ENCODE data around the gene IFT80. TPM values are rescaled to one million over a fixed set of nuclear protein-coding genes. Genes with fewer than 3 reads are reported as not detected.

IFT80 gene
- total RNA-seq, 2 experiments from 2014 or later, result 9.2 to 10.4 TPM

DNA sequence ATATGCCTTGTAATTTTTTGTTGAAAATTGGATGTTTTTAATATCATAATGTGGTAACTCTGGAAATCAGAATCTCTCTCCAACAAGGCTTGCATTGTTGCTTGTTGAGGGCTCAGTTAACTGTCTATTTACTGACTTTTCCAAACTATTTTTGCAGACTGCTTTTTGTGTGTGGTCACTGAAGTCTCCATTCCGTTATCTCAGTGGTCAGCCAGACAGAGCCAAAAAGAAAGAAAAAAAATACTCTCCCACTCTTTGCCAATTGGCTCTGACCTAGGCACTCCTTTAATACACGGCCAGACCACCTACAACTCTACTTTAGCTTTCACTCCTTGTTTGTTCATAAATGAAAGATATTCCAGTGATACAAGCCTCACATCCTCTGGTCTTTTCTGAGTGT, 52.5 kb downstream of the IFT80 start:
- DNase-seq (no peak), ATAC-seq (no peak)
- Mint-ChIP-seq H3K27me3 (no peaks in the 10 kb centered on the region), H3K9me3 (no peaks in the 10 kb centered on the region), H3K36me3 (ENCODE audit: low read depth) (peaks cover 1% of the 10 kb centered on the region), H3K4me3 (no peak overlapping the region), H3K4me1 (ENCODE audit: low read depth) (no peaks in the 10 kb centered on the region), H3K27ac (no peak overlapping the region)
- POLR2A ChIA-PET, result no interaction called here
- intact Hi-C loops (cut with micrococcal nuclease), result loop anchor here (10.0 kb wide), 1 partner anchor 462 kb away; no protein-coding TSS in a partner anchor
- TF ChIP-seq, protein P1, sequence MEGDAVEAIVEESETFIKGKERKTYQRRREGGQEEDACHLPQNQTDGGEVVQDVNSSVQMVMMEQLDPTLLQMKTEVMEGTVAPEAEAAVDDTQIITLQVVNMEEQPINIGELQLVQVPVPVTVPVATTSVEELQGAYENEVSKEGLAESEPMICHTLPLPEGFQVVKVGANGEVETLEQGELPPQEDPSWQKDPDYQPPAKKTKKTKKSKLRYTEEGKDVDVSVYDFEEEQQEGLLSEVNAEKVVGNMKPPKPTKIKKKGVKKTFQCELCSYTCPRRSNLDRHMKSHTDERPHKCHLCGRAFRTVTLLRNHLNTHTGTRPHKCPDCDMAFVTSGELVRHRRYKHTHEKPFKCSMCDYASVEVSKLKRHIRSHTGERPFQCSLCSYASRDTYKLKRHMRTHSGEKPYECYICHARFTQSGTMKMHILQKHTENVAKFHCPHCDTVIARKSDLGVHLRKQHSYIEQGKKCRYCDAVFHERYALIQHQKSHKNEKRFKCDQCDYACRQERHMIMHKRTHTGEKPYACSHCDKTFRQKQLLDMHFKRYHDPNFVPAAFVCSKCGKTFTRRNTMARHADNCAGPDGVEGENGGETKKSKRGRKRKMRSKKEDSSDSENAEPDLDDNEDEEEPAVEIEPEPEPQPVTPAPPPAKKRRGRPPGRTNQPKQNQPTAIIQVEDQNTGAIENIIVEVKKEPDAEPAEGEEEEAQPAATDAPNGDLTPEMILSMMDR (IDR thresholded peaks at IDR 0.05), result no peak
- CTCF ChIA-PET, result interaction anchor here (0.9 to 1.6 kb wide), 2 partner anchors 184 to 358 kb away, joined by 3 to 4 read pairs; partner anchors contain the start of gene IL12A

DNA sequence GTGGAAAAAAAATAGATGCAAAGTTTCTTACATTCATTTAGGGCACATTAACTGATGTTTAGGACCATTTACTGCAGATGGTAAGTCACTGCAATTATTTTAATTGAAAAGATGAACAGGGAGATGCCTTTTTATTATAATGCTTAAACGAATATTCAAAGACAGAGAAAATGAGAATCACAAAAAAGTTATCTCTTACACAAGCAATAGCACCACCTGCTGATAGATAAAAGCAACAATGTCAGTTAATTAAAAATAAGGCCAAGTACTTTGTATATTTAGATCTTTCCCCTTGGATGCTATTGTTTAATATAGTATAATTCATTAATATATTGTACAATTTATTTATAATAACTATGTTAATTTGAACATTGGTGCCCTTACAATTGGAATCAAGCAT, 55.9 kb downstream of the IFT80 start:
- Mint-ChIP-seq H3K36me3 (ENCODE audit: low read depth) (peaks cover 4% of the 10 kb centered on the region), H3K27ac (no peak overlapping the region), H3K9me3 (no peaks in the 10 kb centered on the region), H3K27me3 (no peaks in the 10 kb centered on the region), H3K4me1 (ENCODE audit: low read depth) (no peaks in the 10 kb centered on the region), H3K4me3 (no peak overlapping the region)
- DNase-seq, result no peak
- TF ChIP-seq, protein P1 (IDR thresholded peaks at IDR 0.05), result peak; percentile 43
- intact Hi-C loops (cut with micrococcal nuclease), result loop anchor here (5.0 to 10.0 kb wide), 3 partner anchors 181 to 458 kb away; no protein-coding TSS in a partner anchor
- CTCF ChIA-PET, result interaction anchor here (1.0 to 1.5 kb wide), 3 partner anchors 180 to 458 kb away, joined by 4 to 5 read pairs (median 4); no protein-coding TSS in a partner anchor
- POLR2A ChIA-PET, result interaction anchor here (1.1 kb wide), 1 partner anchor 322 kb away, joined by 3 read pairs; no protein-coding TSS in a partner anchor
- no peak for ATAC-seq

GRCh38 chr3:160340351-160340750, 58.7 kb downstream of the IFT80 start:
- no peak for ATAC-seq
- TF ChIP-seq, protein P1 (IDR thresholded peaks at IDR 0.05), result no peak
- H3K4me1 Mint-ChIP-seq (ENCODE audit: low read depth), result no peaks in the 10 kb centered on the region
- intact Hi-C loops (cut with micrococcal nuclease), result loop anchor here (5.0 to 10.0 kb wide), 3 partner anchors 178 to 456 kb away; no protein-coding TSS in a partner anchor
- H3K4me3 Mint-ChIP-seq, result no peak overlapping the region
- CTCF ChIA-PET, result interaction anchor here (1.4 kb wide), 1 partner anchor 308 kb away, joined by 3 read pairs; no protein-coding TSS in a partner anchor
- H3K9me3 Mint-ChIP-seq, result peaks cover 3% of the 10 kb centered on the region
- POLR2A ChIA-PET, result no interaction called here
- no peak for DNase-seq
- H3K36me3 Mint-ChIP-seq (ENCODE audit: low read depth), result peaks cover 9% of the 10 kb centered on the region
- no peak overlapping the region for H3K27ac Mint-ChIP-seq
- H3K27me3 Mint-ChIP-seq, result no peaks in the 10 kb centered on the region

DNA sequence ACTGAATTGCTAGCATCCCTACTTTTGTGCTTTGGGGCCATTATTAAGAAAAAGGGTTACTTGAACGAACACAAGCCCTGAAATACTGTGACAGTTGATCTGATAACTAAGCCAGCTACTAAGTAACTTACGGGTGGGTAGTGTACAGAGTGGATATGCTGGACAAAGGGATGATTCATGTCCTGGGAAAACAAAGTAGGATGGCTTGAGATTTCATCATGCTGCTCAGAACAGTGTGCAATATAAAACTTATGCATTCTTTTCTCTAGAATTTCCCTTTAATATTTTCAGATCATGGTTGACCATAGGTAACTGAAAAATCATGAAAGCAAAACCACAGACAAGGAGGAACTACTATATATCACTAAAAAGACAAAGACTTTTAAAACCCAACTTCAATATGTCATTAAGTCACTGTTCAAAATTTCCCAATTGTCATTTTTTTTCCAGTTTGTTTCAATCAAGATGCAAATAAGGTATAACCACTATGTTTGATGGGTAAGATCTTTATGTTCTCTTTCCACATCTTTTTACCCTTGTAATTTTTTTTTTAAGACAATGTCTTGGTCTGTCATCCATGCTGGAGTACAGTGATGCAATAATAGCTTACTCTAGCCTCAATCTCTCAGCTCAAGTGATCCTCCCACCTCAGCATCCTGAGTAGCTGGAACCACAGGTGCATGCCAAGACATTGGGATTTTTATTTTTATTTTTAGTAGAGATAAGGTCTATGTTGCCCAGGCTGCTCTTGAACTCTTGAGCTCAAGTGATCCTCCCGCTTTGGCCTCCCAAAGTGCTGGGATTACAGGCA, 67.7 kb downstream of the IFT80 start:
- ChIA-PET POLR2A (no interaction called here), CTCF (no interaction called here)
- intact Hi-C loops (cut with micrococcal nuclease), result no loop called here
- TF ChIP-seq, protein P1 (IDR thresholded peaks at IDR 0.05), result no peak
- no peaks in the 10 kb centered on the region for H3K27me3 Mint-ChIP-seq
- no peaks in the 10 kb centered on the region for H3K4me1 Mint-ChIP-seq (ENCODE audit: low read depth)
- peaks cover 9% of the 10 kb centered on the region for H3K36me3 Mint-ChIP-seq (ENCODE audit: low read depth)
- ATAC-seq (no peak), DNase-seq (no peak)
- H3K27ac Mint-ChIP-seq, result no peak overlapping the region
- H3K9me3 Mint-ChIP-seq, result no peaks in the 10 kb centered on the region
- H3K4me3 Mint-ChIP-seq, result no peak overlapping the region

DNA sequence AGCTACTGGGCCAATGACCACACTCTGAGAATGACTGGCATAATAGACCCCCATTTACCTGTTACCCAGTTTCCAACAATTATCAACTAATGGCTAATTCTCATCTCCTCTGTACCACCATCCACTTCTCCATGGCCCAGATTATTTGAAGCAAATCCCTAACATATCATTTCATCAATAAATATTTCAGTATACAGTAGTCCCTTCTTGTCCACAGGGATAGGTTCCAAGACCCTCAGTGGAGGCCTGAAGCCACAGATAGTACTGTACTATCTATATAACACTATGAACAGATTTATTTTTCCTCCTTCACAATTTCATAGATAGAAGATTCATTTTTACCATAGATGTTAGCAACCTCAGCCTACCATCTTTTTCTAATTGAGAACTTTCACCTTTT, 68.3 kb downstream of the IFT80 start:
- ChIA-PET CTCF (interaction anchor here (0.7 kb wide), 1 partner anchor 303 kb away, joined by 3 read pairs; no protein-coding TSS in a partner anchor), POLR2A (no interaction called here)
- no peak overlapping the region for H3K4me3 Mint-ChIP-seq
- no peak overlapping the region for H3K27ac Mint-ChIP-seq
- H3K4me1 Mint-ChIP-seq (ENCODE audit: low read depth), result no peaks in the 10 kb centered on the region
- DNase-seq, result no peak
- H3K36me3 Mint-ChIP-seq (ENCODE audit: low read depth), result peaks cover 11% of the 10 kb centered on the region
- TF ChIP-seq, protein P1 (IDR thresholded peaks at IDR 0.05), result no peak
- intact Hi-C loops (cut with micrococcal nuclease), result no loop called here
- no peaks in the 10 kb centered on the region for H3K9me3 Mint-ChIP-seq
- H3K27me3 Mint-ChIP-seq, result no peaks in the 10 kb centered on the region
- ATAC-seq, result no peak

Measured in activated CD8-positive, alpha-beta T cell treated with anti-CD3 and anti-CD28 coated beads for 36 hours (primary cell).